Spleen (tissue), 11 donors: Measurements from ENCODE around the gene RSPRY1. TPM values are rescaled to one million over a fixed set of nuclear protein-coding genes. Genes with fewer than 3 reads are reported as not detected.

Source experiments
- DNase-seq: peaks from one replicate; pipeline ENCODE4 v3.0.0-alpha.2; 2020
- H3K27ac ChIP-seq, 8 donors: fragments of 200-600 bp; sonication (generic) in 7 of 8; 1 replicate in 4 of 8; 2 replicates in 4 of 8; pipeline versions ENCODE4 v1.5.0 to v1.8.0; 2016 to 2021; ENCODE audit warnings: inconsistent platforms in 4 of 8, mild to moderate bottlenecking in 4 of 8, moderate library complexity in 1 of 8
- H3K27me3 ChIP-seq, 7 donors: fragments of 200-600 bp; sonication (generic) in 6 of 7; replicated peaks in 1 of 7; 1 replicate in 4 of 7; 2 replicates in 3 of 7; pipeline versions ENCODE4 v1.5.0 to v1.8.0; 2016 to 2021; ENCODE audit warnings: inconsistent platforms in 3 of 7, mild to moderate bottlenecking in 1 of 7
- H3K36me3 ChIP-seq, 6 donors: fragments of 200-600 bp; sonication (generic) in 5 of 6; 1 replicate in 4 of 6; 2 replicates in 2 of 6; pipeline versions ENCODE4 v1.5.0 to v1.8.0; 2016 to 2021; ENCODE audit warnings: inconsistent platforms in 2 of 6
- H3K4me1 ChIP-seq, 6 donors: fragments of 200-600 bp; sonication (generic) in 5 of 6; 1 replicate in 3 of 6; 2 replicates in 3 of 6; pipeline versions ENCODE4 v1.5.0 to v1.8.0; 2016 to 2021; ENCODE audit warnings: inconsistent platforms in 3 of 6
- H3K4me3 ChIP-seq, 8 donors: fragments of 200-600 bp; sonication (generic) in 7 of 8; 1 replicate in 4 of 8; 2 replicates in 4 of 8; pipeline versions ENCODE4 v1.5.0 to v1.8.0; 2016 to 2021; ENCODE audit warnings: inconsistent platforms in 4 of 8, mild to moderate bottlenecking in 4 of 8, moderate library complexity in 2 of 8
- H3K9me3 ChIP-seq, 8 donors: fragments of 200-600 bp; sonication (generic) in 7 of 8; 1 replicate in 4 of 8; 2 replicates in 4 of 8; pipeline versions ENCODE4 v1.5.0 to v1.8.0; 2016 to 2021; ENCODE audit warnings: inconsistent platforms in 4 of 8
- CTCF ChIP-seq, 11 experiments: fragments of 200-600 bp in 7 of 11; fragments of 450-650 bp in 4 of 11; sonication (generic) in 4 of 11; IDR thresholded peaks in 8 of 11; conservative IDR thresholded peaks in 3 of 11; 1 replicate in 7 of 11; 2 replicates in 4 of 11; pipeline versions ENCODE4 v1.4.0 to v1.8.0; 2016 to 2021; ENCODE audit warnings: antibody characterized with exemption in 11 of 11, inconsistent platforms in 4 of 11, mild to moderate bottlenecking in 1 of 11
- POLR2A ChIP-seq, 3 donors: fragments of 450-650 bp; IDR thresholded peaks; one replicate each; pipeline ENCODE4 v1.5.1; 2017; ENCODE audit warnings: antibody characterized with exemption in 3 of 3, mild to moderate bottlenecking in 1 of 3
- POLR2AphosphoS5 ChIP-seq, 3 donors: sonication (generic); formaldehyde crosslinking; IDR thresholded peaks; one replicate each; pipeline ENCODE4 v1.5.1; 2017; ENCODE audit warnings: antibody characterized with exemption in 3 of 3
- WGBS, 5 donors: extraction: QIAGEN DNeasy Blood & Tissue Kit in 3 of 5; methylation state at CpG; one replicate each; pipeline versions ENCODE4 v1.1.5 to v1.1.7; 2013 to 2018; 5-methylcytosine and 5-hydroxymethylcytosine counted together
- intact Hi-C: fragments of 100-400 bp; cut with DNase I; formaldehyde crosslinking; loops from one replicate; pipeline ENCODE4 v1.15.0; 2023; ENCODE audit warnings: low total_unique reads
- polyA plus RNA-seq, 3 donors: library from polyadenylated mRNA; stranded (reverse); fragments of 200-250 nt; gene quantifications; one replicate each; pipeline ENCODE4 v1.2.1, GENCODE V29; 2013
- total RNA-seq, 7 donors: library from RNA; depleted of rRNA in 3 of 7; stranded (reverse); fragments of >200 nt in 3 of 7; fragmentation: NEBNext Ultra II Directional in 4 of 7; extraction: Animal tissue kit (Norgen Biotek cat#: 25700) in 4 of 7; gene quantifications; one replicate each; pipeline versions ENCODE4 v1.1.0 to v1.2.1, GENCODE V29; 2016 to 2021
- donor health status: healthy with polysubstance abuse.
- donor health status: DM: no; HTN: no; CAD: no; lungs with moderate emphysema.
- donor health status: DM: no; HTN: no; CAD: no.
- donor health status: Bipolar disorder and iron deficiency.
- donor health status: healthy.
- donor health status: DM: no; HTN: no; CAD: no.
- donor health status: DM: yes; HTN: yes; CAD: no.

Gene RSPRY1
- total and polyA plus RNA-seq, 10 donors, result 7.3 to 38.8 (median 29.4) TPM

GRCh38 chr16:57224651-57225335, 38.7 kb downstream of the RSPRY1 start:
- Histone ChIP-seq H3K36me3 (peaks cover 0 to 100% (median 86%) of the 10 kb centered on the region in 6 donors), H3K27ac (no peak overlapping the region), H3K9me3 (peaks cover 0 to 2% (median 0%) of the 10 kb centered on the region in 8 donors), H3K27me3 (no peaks in the 10 kb centered on the region), H3K4me1 (no peaks in the 10 kb centered on the region), H3K4me3 (no peak overlapping the region)
- TF ChIP-seq CTCF (IDR thresholded peaks at IDR 0.05 in 8 of 11, conservative IDR thresholded peaks at IDR 0.05 in 3 of 11), result no peak
- no peak for TF ChIP-seq POLR2A (IDR thresholded peaks at IDR 0.05)
- no peak for TF ChIP-seq POLR2AphosphoS5 (IDR thresholded peaks at IDR 0.05)
- intact Hi-C loops, result no loop called here
- WGBS, 5 donors, result 95 to 100% (median 97%) methylated on average over 6 of the region's 6 CpGs
- no peak for DNase-seq

GRCh38 chr16:57225978-57226377, 39.8 kb downstream of the RSPRY1 start:
- peaks cover 0 to 100% (median 89%) of the 10 kb centered on the region in 6 donors for H3K36me3 ChIP-seq
- TF ChIP-seq POLR2A (IDR thresholded peaks at IDR 0.05), result no peak
- no peak for TF ChIP-seq CTCF (IDR thresholded peaks at IDR 0.05 in 8 of 11, conservative IDR thresholded peaks at IDR 0.05 in 3 of 11)
- no peak for TF ChIP-seq POLR2AphosphoS5 (IDR thresholded peaks at IDR 0.05)
- 94 to 99% (median 96%) methylated on average over 7 of the region's 7 CpGs for WGBS, 5 donors
- H3K27ac ChIP-seq, result no peak overlapping the region
- H3K9me3 ChIP-seq, result no peaks in the 10 kb centered on the region
- intact Hi-C loops, result no loop called here
- H3K4me3 ChIP-seq, result no peak overlapping the region
- H3K4me1 ChIP-seq, result no peaks in the 10 kb centered on the region
- no peaks in the 10 kb centered on the region for H3K27me3 ChIP-seq
- DNase-seq, result no peak

GRCh38 chr16:57226701-57227621, 40.8 kb downstream of the RSPRY1 start:
- Histone ChIP-seq H3K9me3 (no peaks in the 10 kb centered on the region), H3K4me1 (no peaks in the 10 kb centered on the region), H3K36me3 (peaks cover 0 to 100% (median 90%) of the 10 kb centered on the region in 6 donors), H3K27ac (no peak overlapping the region), H3K4me3 (no peak overlapping the region), H3K27me3 (no peaks in the 10 kb centered on the region)
- WGBS, 5 donors, result 96 to 99% (median 96%) methylated on average over 4 of the region's 4 CpGs
- TF ChIP-seq POLR2AphosphoS5 (IDR thresholded peaks at IDR 0.05) (no peak), POLR2A (IDR thresholded peaks at IDR 0.05) (no peak), CTCF (IDR thresholded peaks at IDR 0.05 in 8 of 11, conservative IDR thresholded peaks at IDR 0.05 in 3 of 11) (no peak)
- intact Hi-C loops, result no loop called here
- DNase-seq, result no peak

- Histone ChIP-seq H3K27me3 (no peaks in the 10 kb centered on the region), H3K4me3 (no peak overlapping the region), H3K27ac (no peak overlapping the region), H3K4me1 (no peaks in the 10 kb centered on the region), H3K9me3 (no peaks in the 10 kb centered on the region), H3K36me3 (peaks cover 0 to 100% (median 88%) of the 10 kb centered on the region in 6 donors)
- no peak for TF ChIP-seq POLR2AphosphoS5 (IDR thresholded peaks at IDR 0.05)
- TF ChIP-seq CTCF (IDR thresholded peaks at IDR 0.05 in 8 of 11, conservative IDR thresholded peaks at IDR 0.05 in 3 of 11), result no peak
- intact Hi-C loops, result no loop called here
- DNase-seq, result no peak
- WGBS, 5 donors, result 92 to 100% (median 96%) methylated on average over 1 of the region's 1 CpG
Observed at GRCh38 chr16:57229079-57229478, 43.0 kb downstream of the RSPRY1 start.
